Activated T-helper 2 cell treated with anti-CD3 and anti-CD28 coated beads, Interferon-gamma antibody, Interleukin-2, Interleukin-4, amounts not matched to agents 10 μg/mL and 5 μg/mL and 100 μg/mL, durations not matched to agents 14 hours and 24 hours and 36 hours (primary cell): ENCODE data around the gene IGFL2. TPM values are rescaled to one million over a fixed set of nuclear protein-coding genes. Genes with fewer than 3 reads are reported as not detected.

Experiments
- DNase-seq: peaks from one replicate; pipeline ENCODE4 v3.0.0; 2021; ENCODE audit warnings: low spot score
- H3K27ac Mint-ChIP-seq: one replicate; pipeline ENCODE4 v1.8.0; 2021; ENCODE audit warnings: mixed read lengths
- H3K27me3 Mint-ChIP-seq: one replicate; pipeline ENCODE4 v1.8.0; 2021; ENCODE audit warnings: low read depth, mixed read lengths
- H3K36me3 Mint-ChIP-seq: one replicate; pipeline ENCODE4 v1.8.0; 2021; ENCODE audit warnings: low read depth, mixed read lengths
- H3K4me1 Mint-ChIP-seq: one replicate; pipeline ENCODE4 v1.8.0; 2021; ENCODE audit warnings: low read depth, mixed read lengths
- H3K4me3 Mint-ChIP-seq: one replicate; pipeline ENCODE4 v1.8.0; 2021; ENCODE audit warnings: low read depth, mild to moderate bottlenecking, moderate library complexity, mixed read lengths
- H3K9me3 Mint-ChIP-seq: one replicate; pipeline ENCODE4 v1.8.0; 2021; ENCODE audit warnings: mixed read lengths
- intact Hi-C: fragments of 100-400 bp; cut with micrococcal nuclease; formaldehyde crosslinking; loops from one replicate; pipeline ENCODE4 v1.15.1; 2023
- total RNA-seq: library from RNA; stranded (reverse); gene quantifications from 2 replicates; pipeline ENCODE4 v1.2.3, GENCODE V29; 2022

The IGFL2 gene
- total RNA-seq, 1 donor from 2014 or later = 0.46 TPM

GRCh38 chr19:46210669-46211068, 62.6 kb downstream of the IGFL2 start:
- H3K4me1 Mint-ChIP-seq = peaks cover 9% of the 10 kb centered on the region
- H3K27ac Mint-ChIP-seq = no peak overlapping the region
- DNase-seq = no peak
- H3K36me3 Mint-ChIP-seq = no peaks in the 10 kb centered on the region
- no peaks in the 10 kb centered on the region for H3K9me3 Mint-ChIP-seq
- intact Hi-C loops = no loop called here
- H3K27me3 Mint-ChIP-seq = peaks cover 17% of the 10 kb centered on the region
- no peak overlapping the region for H3K4me3 Mint-ChIP-seq

Other genes starting within 250 kb of the IGFL2 start
- 7.3 and 8.6 TPM in 2 replicates for gene MYPOP, start 245.6 kb upstream of the IGFL2 start, total RNA-seq
- gene NANOS2, start 233.5 kb upstream of the IGFL2 start, total RNA-seq = not detected in 2 replicates
- 0.14 TPM in 1 of 2 replicates, not detected in the other for gene NOVA2, start 174.4 kb upstream of the IGFL2 start, total RNA-seq
- gene CCDC61, start 152.8 kb upstream of the IGFL2 start, total RNA-seq = 25.3 and 31.2 TPM in 2 replicates
- gene PGLYRP1, start 125.2 kb upstream of the IGFL2 start, total RNA-seq = not detected in 2 replicates
- gene IGFL4, start 107.2 kb upstream of the IGFL2 start, total RNA-seq = not detected in 2 replicates
- not detected in 2 replicates for gene IGFL3, start 23.6 kb upstream of the IGFL2 start, total RNA-seq
- gene IGFL1, start 81.5 kb downstream of the IGFL2 start, total RNA-seq = not detected in 2 replicates
- not detected in 2 replicates for gene HIF3A, start 148.8 kb downstream of the IGFL2 start, total RNA-seq
- 136 TPM in 2 replicates for gene PPP5C, start 198.8 kb downstream of the IGFL2 start, total RNA-seq